CD4-positive, alpha-beta T cell (primary cell): ENCODE measurements around the gene ZIC1. TPM values are rescaled to one million over a fixed set of nuclear protein-coding genes. Genes with fewer than 3 reads are reported as not detected.

Source experiments
- ATAC-seq: fragments of 200-7000 bp; cut with Tn5 transposase; one replicate; pipeline ENCODE4 v1.10.0; 2022; ENCODE audit warnings: mild to moderate bottlenecking; ENCODE audit not compliant: poor library complexity
- CTCF ChIA-PET: fragments of 350-600 bp; sonication (Branson Sonifier 250); formaldehyde crosslinking; loops from one replicate; lab custom pipeline; 2021; ENCODE audit warnings: antibody characterized with exemption, inconsistent platforms; lab: Charles Lee
- POLR2A ChIA-PET: fragments of 350-600 bp; sonication (Branson Sonifier 250); formaldehyde crosslinking; loops from one replicate; lab custom pipeline; 2021; ENCODE audit warnings: antibody characterized with exemption, inconsistent platforms; lab: Charles Lee
- DNase-seq, 14 experiments: peaks; one replicate each; pipeline ENCODE4 v3.0.0-alpha.2; 2013 to 2020; ENCODE audit warnings: mixed read lengths in 2 of 14
- H3K27ac ChIP-seq, 2 donors: one replicate each; pipeline versions ENCODE4 v1.5.1 to v1.7.0; 2013; ENCODE audit warnings: low read length in 2 of 2, low read depth in 1 of 2, mild to moderate bottlenecking in 1 of 2
- H3K27me3 ChIP-seq, 2 experiments: 1 replicate in 1 of 2; 2 replicates in 1 of 2; pipeline versions ENCODE4 v1.6.1 to v1.7.0; 2013; ENCODE audit warnings: low read length in 2 of 2, control low read depth in 1 of 2, mild to moderate bottlenecking in 1 of 2, moderate library complexity in 1 of 2; ENCODE audit not compliant: insufficient read depth in 2 of 2, control insufficient read depth in 1 of 2
- H3K36me3 ChIP-seq: one replicate; pipeline ENCODE4 v1.6.1; 2013; ENCODE audit warnings: low read length, control low read depth; ENCODE audit not compliant: insufficient read depth
- H3K4me1 ChIP-seq: one replicate; pipeline ENCODE4 v1.6.1; 2013; ENCODE audit warnings: low read length, control low read depth; ENCODE audit not compliant: insufficient read depth
- H3K4me3 ChIP-seq: one replicate; pipeline ENCODE4 v1.5.1; 2013; ENCODE audit warnings: mild to moderate bottlenecking, low read length, moderate library complexity
- H3K9me3 ChIP-seq, 2 experiments: 1 replicate in 1 of 2; 2 replicates in 1 of 2; pipeline versions ENCODE4 v1.6.1 to v1.7.0; 2013; ENCODE audit warnings: low read length in 2 of 2, mild to moderate bottlenecking in 2 of 2, control low read depth in 1 of 2, moderate library complexity in 1 of 2; ENCODE audit not compliant: control insufficient read depth in 1 of 2, insufficient read depth in 1 of 2
- H3K27ac Mint-ChIP-seq: one replicate; pipeline ENCODE4 v1.8.0; 2020; ENCODE audit warnings: mixed read lengths
- H3K27me3 Mint-ChIP-seq: one replicate; pipeline ENCODE4 v1.8.0; 2021; ENCODE audit warnings: mixed read lengths
- H3K36me3 Mint-ChIP-seq: one replicate; pipeline ENCODE4 v1.8.0; 2021; ENCODE audit warnings: low read depth, mixed read lengths
- H3K4me1 Mint-ChIP-seq: one replicate; pipeline ENCODE4 v1.8.0; 2021; ENCODE audit warnings: low read depth, mixed read lengths
- H3K4me3 Mint-ChIP-seq: one replicate; pipeline ENCODE4 v1.8.0; 2020; ENCODE audit warnings: mild to moderate bottlenecking, mixed read lengths
- H3K9me3 Mint-ChIP-seq: one replicate; pipeline ENCODE4 v1.8.0; 2020; ENCODE audit warnings: mixed read lengths
- CTCF ChIP-seq: fragments of 200-600 bp; IDR thresholded peaks from one replicate; pipeline ENCODE4 v1.8.0; 2022; ENCODE audit warnings: antibody characterized with exemption, mild to moderate bottlenecking
- intact Hi-C, 2 experiments: fragments of 100-400 bp; cut with DNase I in 1 of 2; cut with micrococcal nuclease in 1 of 2; formaldehyde crosslinking; loops; one replicate each; pipeline versions ENCODE4 v1.15.1 to v1.9.0; 2023 to 2025; cut with DNase I, micrococcal nuclease
- total RNA-seq, 174 experiments: library from RNA in 2 of 174; stranded (reverse) in 2 of 174; gene quantifications; one replicate each; pipeline ENCODE4 v1.2.3 and lab custom pipeline; 2021 to 2026

ZIC1 gene
- total RNA-seq, 2 experiments from 2014 or later: not detected

DNA sequence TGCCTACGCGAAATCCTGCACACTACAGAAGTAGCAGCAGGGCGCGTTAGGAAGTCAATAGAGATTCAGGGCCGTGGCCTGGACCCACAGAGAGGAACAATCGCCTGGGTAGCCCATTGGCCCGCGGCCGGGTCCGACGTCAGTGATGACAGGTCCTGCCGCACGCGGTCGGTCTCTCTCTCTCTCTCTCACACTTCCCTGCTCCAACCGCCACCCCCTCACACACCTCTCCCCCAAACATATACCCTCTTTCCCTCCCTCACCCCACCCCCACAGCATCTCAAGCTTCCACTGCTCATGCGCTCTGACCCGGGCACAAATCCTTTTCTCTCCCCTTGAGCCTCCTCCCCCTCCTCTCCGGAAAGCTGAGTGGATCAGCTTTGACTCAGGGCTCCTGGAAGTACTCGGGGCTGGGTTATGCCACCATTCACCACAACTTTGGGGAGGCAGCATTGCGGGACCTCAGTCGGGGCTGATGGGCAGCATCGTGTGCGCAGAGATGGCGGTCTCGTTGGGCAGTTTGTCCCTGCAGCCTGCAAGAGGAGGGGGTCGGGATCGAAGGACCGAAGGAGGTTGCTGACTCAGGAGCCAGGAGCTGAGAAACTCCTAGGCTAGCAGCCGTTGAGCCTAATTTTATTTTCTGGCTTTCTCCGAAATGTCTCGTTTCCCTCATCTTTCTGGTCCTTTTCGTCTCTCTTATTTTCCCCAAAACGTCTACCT lies 11.8 kb upstream of the ZIC1 start:
- Mint-ChIP-seq H3K27me3 (peaks cover 84% of the 10 kb centered on the region), H3K9me3 (no peaks in the 10 kb centered on the region), H3K4me1 (no peaks in the 10 kb centered on the region), H3K36me3 (no peaks in the 10 kb centered on the region), H3K4me3 (no peak overlapping the region), H3K27ac (no peak overlapping the region)
- no peak for TF ChIP-seq CTCF
- Histone ChIP-seq H3K27ac (no peak overlapping the region), H3K4me1 (no peaks in the 10 kb centered on the region), H3K4me3 (no peak overlapping the region), H3K9me3 (peaks cover 13 to 58% of the 10 kb centered on the region in 2 experiments), H3K36me3 (no peaks in the 10 kb centered on the region), H3K27me3 (peaks cover 74 to 96% of the 10 kb centered on the region in 2 experiments)
- no peak for ATAC-seq
- intact Hi-C loops: no loop called here
- CTCF ChIA-PET: no interaction called here
- POLR2A ChIA-PET: no interaction called here
- no peak for DNase-seq

DNA sequence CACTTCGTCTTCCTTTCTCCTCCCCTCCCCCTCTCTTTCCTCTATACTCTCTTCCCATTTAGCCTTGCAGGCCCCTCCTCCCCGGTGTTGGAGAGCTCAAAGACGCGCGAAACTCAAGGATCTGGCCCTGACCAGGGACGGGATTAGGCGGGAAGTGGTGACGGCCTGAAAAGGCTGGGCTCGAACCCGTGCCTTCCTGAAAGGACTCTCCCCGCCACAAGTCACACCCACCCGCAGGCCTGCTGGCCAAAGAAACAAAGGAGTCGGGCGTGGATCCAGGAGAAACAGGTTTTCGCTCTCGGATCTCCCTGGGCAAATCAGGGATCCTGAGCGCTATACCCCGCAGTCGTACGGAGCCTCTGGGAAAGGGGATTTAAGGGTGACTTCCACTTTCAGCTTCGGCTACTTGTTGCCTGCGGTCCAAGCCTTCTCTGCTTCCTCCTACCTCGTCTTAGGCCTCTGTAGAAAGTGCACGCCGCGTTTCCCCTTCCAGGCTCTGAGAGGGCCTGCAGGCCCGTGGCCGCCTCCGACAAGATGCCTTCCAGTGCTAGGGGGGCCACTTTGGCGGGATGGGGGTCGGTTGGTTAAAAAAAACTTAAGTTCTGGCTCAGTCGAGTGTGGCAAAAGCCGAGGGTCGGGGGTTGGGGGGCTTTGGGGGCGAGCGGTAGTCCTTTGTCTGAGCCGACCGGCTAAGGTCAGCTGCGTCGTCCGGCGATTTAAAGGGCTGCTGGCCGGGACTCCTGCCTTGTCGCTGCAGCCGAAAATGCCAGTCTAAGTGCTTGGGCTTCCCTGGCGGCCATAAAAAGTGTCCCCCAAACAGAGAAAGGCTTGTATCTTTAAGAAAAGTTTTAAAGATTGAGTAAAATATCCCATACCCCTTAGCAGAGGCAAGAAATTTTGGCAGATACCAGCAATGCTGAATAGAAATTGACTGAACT lies 11.0 kb upstream of the ZIC1 start:
- peaks cover 68 to 90% of the 10 kb centered on the region in 2 experiments for H3K27me3 ChIP-seq
- CTCF ChIA-PET: no interaction called here
- POLR2A ChIA-PET: no interaction called here
- ATAC-seq (no peak), DNase-seq (no peak)
- no peak overlapping the region for H3K4me3 ChIP-seq
- peaks cover 13 to 51% of the 10 kb centered on the region in 2 experiments for H3K9me3 ChIP-seq
- no peak overlapping the region for H3K27ac ChIP-seq
- Mint-ChIP-seq H3K27ac (no peak overlapping the region), H3K4me1 (no peaks in the 10 kb centered on the region), H3K36me3 (no peaks in the 10 kb centered on the region), H3K4me3 (no peak overlapping the region), H3K27me3 (peaks cover 82% of the 10 kb centered on the region), H3K9me3 (no peaks in the 10 kb centered on the region)
- no peaks in the 10 kb centered on the region for H3K36me3 ChIP-seq
- no peaks in the 10 kb centered on the region for H3K4me1 ChIP-seq
- intact Hi-C loops: no loop called here
- no peak for TF ChIP-seq CTCF

- Histone ChIP-seq H3K27me3 (peaks cover 62 to 92% of the 10 kb centered on the region in 2 experiments), H3K36me3 (no peaks in the 10 kb centered on the region), H3K4me3 (no peak overlapping the region), H3K27ac (no peak overlapping the region), H3K9me3 (peaks cover 13 to 44% of the 10 kb centered on the region in 2 experiments), H3K4me1 (no peaks in the 10 kb centered on the region)
- POLR2A ChIA-PET: no interaction called here
- ATAC-seq: no peak
- no peak for TF ChIP-seq CTCF
- H3K9me3 Mint-ChIP-seq: no peaks in the 10 kb centered on the region
- H3K27me3 Mint-ChIP-seq: peaks cover 85% of the 10 kb centered on the region
- no peaks in the 10 kb centered on the region for H3K36me3 Mint-ChIP-seq
- CTCF ChIA-PET: interaction anchor here (0.7 kb wide), 1 partner anchor 46 kb away, joined by 4 read pairs; no protein-coding TSS in a partner anchor
- no peak overlapping the region for H3K27ac Mint-ChIP-seq
- H3K4me3 Mint-ChIP-seq: no peak overlapping the region
- DNase-seq: no peak
- intact Hi-C loops: no loop called here
- no peaks in the 10 kb centered on the region for H3K4me1 Mint-ChIP-seq
Measured at GRCh38 chr3:147398813-147399534, 10.2 kb upstream of the ZIC1 start.
